ENCODE measurements around the gene MYO16.

The MYO16 gene

DNA sequence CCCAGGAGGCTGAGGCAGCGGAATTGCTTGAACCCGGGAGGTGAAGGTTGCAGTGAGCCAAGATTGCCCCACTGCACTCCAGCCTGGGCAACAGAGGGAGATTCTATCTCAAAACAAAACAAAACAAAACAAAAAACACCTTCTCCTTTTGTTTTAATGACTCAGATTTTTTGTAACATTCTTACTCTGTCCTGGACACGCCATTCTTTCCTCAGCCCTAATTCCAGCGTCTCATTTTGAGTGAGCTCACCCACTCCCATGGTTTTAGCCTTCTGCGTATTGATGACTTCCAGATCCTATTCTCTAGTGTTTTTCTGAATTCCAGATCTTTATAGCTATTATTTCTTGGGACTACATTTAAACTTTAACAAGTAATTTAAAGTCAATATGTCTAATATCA lies 326.3 kb downstream of the MYO16 start:
- H4K20me1 ChIP-seq (ENCODE audit: insufficient read depth, low read length, poor library complexity, severe bottlenecking), result no peaks in the 10 kb centered on the region
- no peaks in the 10 kb centered on the region for H3K36me3 ChIP-seq (ENCODE audit: insufficient read depth, low read length)
- H3K27me3 ChIP-seq (ENCODE audit: insufficient read depth, low read length, poor library complexity, severe bottlenecking), result no peaks in the 10 kb centered on the region
- H3K4me2 ChIP-seq (ENCODE audit: low read depth, low read length, poor library complexity, severe bottlenecking), result no peak overlapping the region
- H3K79me2 ChIP-seq (ENCODE audit: insufficient read depth, low read length), result no peaks in the 10 kb centered on the region
- H3F3A ChIP-seq (ENCODE audit: low read depth), result no peaks in the 10 kb centered on the region
- no peak overlapping the region for H2AFZ ChIP-seq (ENCODE audit: low read length)
- no peak overlapping the region for H3K4me3 ChIP-seq (ENCODE audit: low read length, poor library complexity, severe bottlenecking)
- H3K4me1 ChIP-seq (ENCODE audit: insufficient read depth, low read length, poor library complexity, severe bottlenecking), result no peaks in the 10 kb centered on the region
- no peak overlapping the region for H3K9ac ChIP-seq (ENCODE audit: low read depth, low read length, poor library complexity, severe bottlenecking)
- TF ChIP-seq, protein P1, sequence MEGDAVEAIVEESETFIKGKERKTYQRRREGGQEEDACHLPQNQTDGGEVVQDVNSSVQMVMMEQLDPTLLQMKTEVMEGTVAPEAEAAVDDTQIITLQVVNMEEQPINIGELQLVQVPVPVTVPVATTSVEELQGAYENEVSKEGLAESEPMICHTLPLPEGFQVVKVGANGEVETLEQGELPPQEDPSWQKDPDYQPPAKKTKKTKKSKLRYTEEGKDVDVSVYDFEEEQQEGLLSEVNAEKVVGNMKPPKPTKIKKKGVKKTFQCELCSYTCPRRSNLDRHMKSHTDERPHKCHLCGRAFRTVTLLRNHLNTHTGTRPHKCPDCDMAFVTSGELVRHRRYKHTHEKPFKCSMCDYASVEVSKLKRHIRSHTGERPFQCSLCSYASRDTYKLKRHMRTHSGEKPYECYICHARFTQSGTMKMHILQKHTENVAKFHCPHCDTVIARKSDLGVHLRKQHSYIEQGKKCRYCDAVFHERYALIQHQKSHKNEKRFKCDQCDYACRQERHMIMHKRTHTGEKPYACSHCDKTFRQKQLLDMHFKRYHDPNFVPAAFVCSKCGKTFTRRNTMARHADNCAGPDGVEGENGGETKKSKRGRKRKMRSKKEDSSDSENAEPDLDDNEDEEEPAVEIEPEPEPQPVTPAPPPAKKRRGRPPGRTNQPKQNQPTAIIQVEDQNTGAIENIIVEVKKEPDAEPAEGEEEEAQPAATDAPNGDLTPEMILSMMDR (conservative IDR thresholded peaks at IDR 0.05; ENCODE audit: low read length), result no peak
- no peak for TF ChIP-seq EZH2phosphoT487 (IDR thresholded peaks at IDR 0.05; ENCODE audit: borderline replicate concordance)
- H3K9me3 ChIP-seq (ENCODE audit: insufficient read depth, low read depth, low read length), result no peaks in the 10 kb centered on the region
- no peaks in the 10 kb centered on the region for H3K9me2 ChIP-seq (replicated peaks; ENCODE audit: low read depth, low read length)

DNA sequence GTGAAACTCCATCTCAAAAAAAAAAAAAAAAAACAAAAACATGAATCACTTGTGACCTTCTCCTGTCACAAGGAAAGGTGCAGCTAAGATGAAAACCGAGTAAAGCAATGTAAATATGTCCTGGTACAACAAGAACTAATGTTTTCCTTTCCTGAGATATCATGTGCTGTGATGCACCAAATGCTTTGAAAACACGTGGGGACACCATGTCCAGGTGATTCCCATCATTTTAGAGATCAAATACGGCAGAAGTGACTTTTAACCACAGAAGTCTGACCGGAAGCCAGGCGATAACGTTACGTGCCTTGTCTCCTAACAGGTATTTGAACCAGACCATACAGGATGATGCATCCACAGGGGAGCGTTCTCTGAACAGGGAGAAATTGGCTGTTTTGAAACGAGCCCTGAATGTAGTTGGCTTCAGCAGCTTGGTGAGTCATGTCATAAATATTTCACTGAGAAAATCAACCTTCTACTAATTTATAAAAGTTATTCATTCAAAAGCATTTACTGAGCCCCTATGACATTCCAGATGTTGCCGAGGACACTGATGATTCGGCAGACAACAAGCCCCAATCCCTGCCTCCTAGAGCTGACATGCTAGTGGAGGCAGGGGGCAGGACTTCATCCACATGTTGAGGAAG lies 328.1 kb downstream of the MYO16 start:
- no peak overlapping the region for H2AFZ ChIP-seq (ENCODE audit: low read length)
- H3K4me1 ChIP-seq (ENCODE audit: insufficient read depth, low read length, poor library complexity, severe bottlenecking), result no peaks in the 10 kb centered on the region
- no peak overlapping the region for H3K4me3 ChIP-seq (ENCODE audit: low read length, poor library complexity, severe bottlenecking)
- H3K27me3 ChIP-seq (ENCODE audit: insufficient read depth, low read length, poor library complexity, severe bottlenecking), result no peaks in the 10 kb centered on the region
- no peaks in the 10 kb centered on the region for H3K79me2 ChIP-seq (ENCODE audit: insufficient read depth, low read length)
- H3K36me3 ChIP-seq (ENCODE audit: insufficient read depth, low read length), result no peaks in the 10 kb centered on the region
- H3K9me2 ChIP-seq (replicated peaks; ENCODE audit: low read depth, low read length), result no peaks in the 10 kb centered on the region
- H3K9me3 ChIP-seq (ENCODE audit: insufficient read depth, low read depth, low read length), result no peaks in the 10 kb centered on the region
- no peak for TF ChIP-seq EZH2phosphoT487 (IDR thresholded peaks at IDR 0.05; ENCODE audit: borderline replicate concordance)
- TF ChIP-seq, protein P1 (conservative IDR thresholded peaks at IDR 0.05; ENCODE audit: low read length), result no peak
- no peaks in the 10 kb centered on the region for H4K20me1 ChIP-seq (ENCODE audit: insufficient read depth, low read length, poor library complexity, severe bottlenecking)
- no peak overlapping the region for H3K9ac ChIP-seq (ENCODE audit: low read depth, low read length, poor library complexity, severe bottlenecking)
- no peak overlapping the region for H3K4me2 ChIP-seq (ENCODE audit: low read depth, low read length, poor library complexity, severe bottlenecking)
- H3F3A ChIP-seq (ENCODE audit: low read depth), result no peaks in the 10 kb centered on the region

DNA sequence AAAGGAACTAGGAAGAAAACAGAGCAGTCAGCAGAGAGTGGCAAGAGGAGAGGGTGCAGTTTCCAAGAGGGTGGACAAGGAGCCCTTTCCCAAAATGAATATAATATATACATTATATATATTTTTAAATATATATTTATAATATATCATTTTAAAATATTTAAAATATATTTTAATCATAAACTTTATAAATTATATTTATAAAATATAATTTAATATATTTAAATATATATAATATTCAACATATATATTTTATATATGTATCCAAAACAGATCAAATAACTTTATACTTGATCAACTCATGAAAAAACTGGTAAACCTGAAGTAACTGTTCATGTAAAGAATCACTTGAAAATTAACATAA lies 328.6 kb downstream of the MYO16 start:
- H3K9me2 ChIP-seq (replicated peaks; ENCODE audit: low read depth, low read length), result no peaks in the 10 kb centered on the region
- H2AFZ ChIP-seq (ENCODE audit: low read length), result no peak overlapping the region
- H3K79me2 ChIP-seq (ENCODE audit: insufficient read depth, low read length), result no peaks in the 10 kb centered on the region
- no peak overlapping the region for H3K4me2 ChIP-seq (ENCODE audit: low read depth, low read length, poor library complexity, severe bottlenecking)
- H3K4me1 ChIP-seq (ENCODE audit: insufficient read depth, low read length, poor library complexity, severe bottlenecking), result no peaks in the 10 kb centered on the region
- no peak overlapping the region for H3K4me3 ChIP-seq (ENCODE audit: low read length, poor library complexity, severe bottlenecking)
- H3K9ac ChIP-seq (ENCODE audit: low read depth, low read length, poor library complexity, severe bottlenecking), result no peak overlapping the region
- TF ChIP-seq, protein P1 (conservative IDR thresholded peaks at IDR 0.05; ENCODE audit: low read length), result no peak
- no peak for TF ChIP-seq EZH2phosphoT487 (IDR thresholded peaks at IDR 0.05; ENCODE audit: borderline replicate concordance)
- no peaks in the 10 kb centered on the region for H4K20me1 ChIP-seq (ENCODE audit: insufficient read depth, low read length, poor library complexity, severe bottlenecking)
- H3K9me3 ChIP-seq (ENCODE audit: insufficient read depth, low read depth, low read length), result no peaks in the 10 kb centered on the region
- H3K27me3 ChIP-seq (ENCODE audit: insufficient read depth, low read length, poor library complexity, severe bottlenecking), result no peaks in the 10 kb centered on the region
- no peaks in the 10 kb centered on the region for H3K36me3 ChIP-seq (ENCODE audit: insufficient read depth, low read length)
- H3F3A ChIP-seq (ENCODE audit: low read depth), result no peaks in the 10 kb centered on the region
